Measurements from ENCODE around the gene PHF8.

Gene PHF8

GRCh38 chrX:54089191-54089590, 44.9 kb upstream of the PHF8 start:
- no peaks in the 10 kb centered on the region for H3K79me1 ChIP-seq (ENCODE audit: low read depth, low read length)
- no peak overlapping the region for H4K91ac ChIP-seq (ENCODE audit: low read depth, low read length, poor library complexity)
- no peaks in the 10 kb centered on the region for H3K4me1 ChIP-seq (ENCODE audit: control insufficient read depth in 2 of 2, insufficient read depth in 1 of 2, low read depth in 1 of 2, low read length in 2 of 2)
- H3K27me3 ChIP-seq (ENCODE audit: control insufficient read depth in 3 of 3, insufficient read depth in 3 of 3, low read depth in 1 of 3, low read length in 3 of 3) = no peaks in the 10 kb centered on the region
- peaks cover 3% of the 10 kb centered on the region in 2 donors for H3K36me3 ChIP-seq (replicated peaks in 1 of 2; ENCODE audit: control insufficient read depth in 2 of 2, insufficient read depth in 2 of 2, low read length in 2 of 2)
- H3K4ac ChIP-seq (ENCODE audit: low read length) = no peak overlapping the region
- H4K8ac ChIP-seq (ENCODE audit: low read depth, low read length) = no peak overlapping the region
- no peak overlapping the region for H2BK120ac ChIP-seq (ENCODE audit: low read depth, low read length)
- no peak overlapping the region for H3K4me2 ChIP-seq (ENCODE audit: insufficient read depth, low read length, poor library complexity, severe bottlenecking)
- H2BK12ac ChIP-seq (ENCODE audit: low read length) = no peak overlapping the region
- no CpG with 5 or more reads among the region's 2 CpGs for WGBS, 2 donors (ENCODE audit: extremely low coverage in 2 of 2, insufficient read length in 2 of 2, insufficient replicate concordance in 1 of 2)
- H2AK5ac ChIP-seq (ENCODE audit: low read depth, low read length) = no peak overlapping the region
- no peaks in the 10 kb centered on the region for H3K9me3 ChIP-seq (replicated peaks in 1 of 2; ENCODE audit: control insufficient read depth in 2 of 2, insufficient read depth in 1 of 2, low read depth in 1 of 2, low read length in 2 of 2)
- no peak overlapping the region for H3K9ac ChIP-seq (ENCODE audit: low read depth, low read length, poor library complexity)
- H3K27ac ChIP-seq (replicated peaks; ENCODE audit: low read length) = no peak overlapping the region
- H3K18ac ChIP-seq (ENCODE audit: low read length) = no peak overlapping the region
- no peak overlapping the region for H2BK5ac ChIP-seq (ENCODE audit: low read length)
- no peak overlapping the region for H2BK15ac ChIP-seq (ENCODE audit: low read length)
- no peak overlapping the region for H3K4me3 ChIP-seq (ENCODE audit: low read length in 2 of 2)
- no peak for DNase-seq (ENCODE audit: low spot score)
- H3K23ac ChIP-seq (ENCODE audit: low read depth, low read length, poor library complexity) = no peak overlapping the region
- no peak overlapping the region for H3K14ac ChIP-seq (ENCODE audit: low read length)
- H2AFZ ChIP-seq (ENCODE audit: low read length) = no peak overlapping the region

- DNase-seq (ENCODE audit: low spot score) = no peak
- H3K4ac ChIP-seq (ENCODE audit: low read length) = no peak overlapping the region
- H3K79me1 ChIP-seq (ENCODE audit: low read depth, low read length) = no peaks in the 10 kb centered on the region
- H2BK12ac ChIP-seq (ENCODE audit: low read length) = no peak overlapping the region
- H3K14ac ChIP-seq (ENCODE audit: low read length) = no peak overlapping the region
- no peak overlapping the region for H3K18ac ChIP-seq (ENCODE audit: low read length)
- no peak overlapping the region for H3K27ac ChIP-seq (replicated peaks; ENCODE audit: low read length)
- no peak overlapping the region for H2AFZ ChIP-seq (ENCODE audit: low read length)
- no peak overlapping the region for H3K9ac ChIP-seq (ENCODE audit: low read depth, low read length, poor library complexity)
- H2BK15ac ChIP-seq (ENCODE audit: low read length) = no peak overlapping the region
- WGBS, 2 donors (ENCODE audit: extremely low coverage in 2 of 2, insufficient read length in 2 of 2, insufficient replicate concordance in 1 of 2) = no CpG with 5 or more reads among the region's 4 CpGs
- no peak overlapping the region for H3K4me3 ChIP-seq (ENCODE audit: low read length in 2 of 2)
- H2BK5ac ChIP-seq (ENCODE audit: low read length) = no peak overlapping the region
- no peaks in the 10 kb centered on the region for H3K9me3 ChIP-seq (replicated peaks in 1 of 2; ENCODE audit: control insufficient read depth in 2 of 2, insufficient read depth in 1 of 2, low read depth in 1 of 2, low read length in 2 of 2)
- no peak overlapping the region for H4K91ac ChIP-seq (ENCODE audit: low read depth, low read length, poor library complexity)
- no peak overlapping the region for H2AK5ac ChIP-seq (ENCODE audit: low read depth, low read length)
- H3K4me1 ChIP-seq (ENCODE audit: control insufficient read depth in 2 of 2, insufficient read depth in 1 of 2, low read depth in 1 of 2, low read length in 2 of 2) = no peaks in the 10 kb centered on the region
- H3K4me2 ChIP-seq (ENCODE audit: insufficient read depth, low read length, poor library complexity, severe bottlenecking) = no peak overlapping the region
- no peaks in the 10 kb centered on the region for H3K27me3 ChIP-seq (ENCODE audit: control insufficient read depth in 3 of 3, insufficient read depth in 3 of 3, low read depth in 1 of 3, low read length in 3 of 3)
- H3K23ac ChIP-seq (ENCODE audit: low read depth, low read length, poor library complexity) = no peak overlapping the region
- H2BK120ac ChIP-seq (ENCODE audit: low read depth, low read length) = no peak overlapping the region
- peaks cover 3% of the 10 kb centered on the region in 2 donors for H3K36me3 ChIP-seq (replicated peaks in 1 of 2; ENCODE audit: control insufficient read depth in 2 of 2, insufficient read depth in 2 of 2, low read length in 2 of 2)
- H4K8ac ChIP-seq (ENCODE audit: low read depth, low read length) = no peak overlapping the region
These were observed 43.4 kb upstream of the PHF8 start for GRCh38 chrX:54087661-54088060.

DNA sequence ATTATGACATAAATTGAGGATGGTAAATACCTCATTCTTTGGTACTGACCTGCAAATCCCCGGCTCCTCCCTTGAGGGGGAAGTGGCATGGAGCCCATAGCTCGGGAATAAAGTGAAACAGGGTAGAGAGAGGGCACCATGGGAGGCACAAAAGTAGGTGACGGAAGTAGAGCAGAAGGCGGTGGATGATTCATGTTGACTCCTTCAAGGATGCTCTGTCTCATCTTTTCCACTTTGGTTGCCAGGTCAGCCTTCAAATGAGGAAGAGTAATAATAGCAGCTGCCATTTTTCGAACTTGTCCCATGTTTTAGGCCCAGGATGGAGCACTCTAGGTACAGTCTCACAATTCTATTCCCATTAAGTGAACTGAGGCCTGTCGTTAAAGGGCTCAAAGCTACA, 41.4 kb upstream of the PHF8 start:
- Histone ChIP-seq H2BK12ac (ENCODE audit: low read length) (no peak overlapping the region), H2BK15ac (ENCODE audit: low read length) (no peak overlapping the region), H2BK5ac (ENCODE audit: low read length) (no peak overlapping the region), H3K36me3 (replicated peaks in 1 of 2; ENCODE audit: control insufficient read depth in 2 of 2, insufficient read depth in 2 of 2, low read length in 2 of 2) (peaks cover 3% of the 10 kb centered on the region in 2 donors), H3K14ac (ENCODE audit: low read length) (no peak overlapping the region), H3K4ac (ENCODE audit: low read length) (no peak overlapping the region), H3K23ac (ENCODE audit: low read depth, low read length, poor library complexity) (no peak overlapping the region), H3K18ac (ENCODE audit: low read length) (no peak overlapping the region), H2AFZ (ENCODE audit: low read length) (no peak overlapping the region), H4K91ac (ENCODE audit: low read depth, low read length, poor library complexity) (no peak overlapping the region), H3K4me2 (ENCODE audit: insufficient read depth, low read length, poor library complexity, severe bottlenecking) (no peak overlapping the region), H3K4me1 (ENCODE audit: control insufficient read depth in 2 of 2, insufficient read depth in 1 of 2, low read depth in 1 of 2, low read length in 2 of 2) (no peaks in the 10 kb centered on the region), H4K8ac (ENCODE audit: low read depth, low read length) (no peak overlapping the region), H3K9ac (ENCODE audit: low read depth, low read length, poor library complexity) (no peak overlapping the region), H3K27me3 (ENCODE audit: control insufficient read depth in 3 of 3, insufficient read depth in 3 of 3, low read depth in 1 of 3, low read length in 3 of 3) (no peaks in the 10 kb centered on the region), H3K79me1 (ENCODE audit: low read depth, low read length) (no peaks in the 10 kb centered on the region), H2AK5ac (ENCODE audit: low read depth, low read length) (no peak overlapping the region), H3K4me3 (ENCODE audit: low read length in 2 of 2) (no peak overlapping the region), H3K9me3 (replicated peaks in 1 of 2; ENCODE audit: control insufficient read depth in 2 of 2, insufficient read depth in 1 of 2, low read depth in 1 of 2, low read length in 2 of 2) (no peaks in the 10 kb centered on the region), H2BK120ac (ENCODE audit: low read depth, low read length) (no peak overlapping the region), H3K27ac (replicated peaks; ENCODE audit: low read length) (no peak overlapping the region)
- no CpG with 5 or more reads among the region's 6 CpGs for WGBS, 2 donors (ENCODE audit: extremely low coverage in 2 of 2, insufficient read length in 2 of 2, insufficient replicate concordance in 1 of 2)
- DNase-seq (ENCODE audit: low spot score) = no peak

DNA sequence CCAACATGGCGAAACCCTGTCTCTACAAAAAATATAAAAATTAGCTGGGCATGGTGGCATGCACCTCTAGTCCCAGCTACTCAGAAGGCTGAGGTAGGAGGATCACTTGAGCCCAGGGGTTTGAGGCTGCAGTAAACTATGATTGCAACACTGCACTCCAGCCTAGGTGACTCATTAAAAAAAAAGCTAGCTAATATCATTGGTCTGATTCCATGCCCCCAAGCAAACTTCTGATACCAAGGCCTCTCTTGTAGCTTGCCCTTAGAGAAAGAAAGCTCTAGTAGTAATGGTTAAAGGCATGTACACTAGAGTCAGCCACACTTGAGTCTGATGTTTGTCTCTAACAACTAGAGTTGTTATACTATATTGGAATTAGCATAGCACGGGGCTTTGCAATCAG, 32.6 kb upstream of the PHF8 start:
- Histone ChIP-seq H3K27ac (replicated peaks; ENCODE audit: low read length) (no peak overlapping the region), H4K91ac (ENCODE audit: low read depth, low read length, poor library complexity) (no peak overlapping the region), H2BK5ac (ENCODE audit: low read length) (no peak overlapping the region), H4K8ac (ENCODE audit: low read depth, low read length) (no peak overlapping the region), H3K4me3 (ENCODE audit: low read length in 2 of 2) (no peak overlapping the region), H3K4me2 (ENCODE audit: insufficient read depth, low read length, poor library complexity, severe bottlenecking) (no peak overlapping the region), H2BK120ac (ENCODE audit: low read depth, low read length) (no peak overlapping the region), H3K36me3 (replicated peaks in 1 of 2; ENCODE audit: control insufficient read depth in 2 of 2, insufficient read depth in 2 of 2, low read length in 2 of 2) (no peaks in the 10 kb centered on the region), H3K14ac (ENCODE audit: low read length) (no peak overlapping the region), H3K4ac (ENCODE audit: low read length) (no peak overlapping the region), H3K18ac (ENCODE audit: low read length) (no peak overlapping the region), H3K9me3 (replicated peaks in 1 of 2; ENCODE audit: control insufficient read depth in 2 of 2, insufficient read depth in 1 of 2, low read depth in 1 of 2, low read length in 2 of 2) (no peaks in the 10 kb centered on the region), H2AK5ac (ENCODE audit: low read depth, low read length) (no peak overlapping the region), H3K27me3 (ENCODE audit: control insufficient read depth in 3 of 3, insufficient read depth in 3 of 3, low read depth in 1 of 3, low read length in 3 of 3) (no peaks in the 10 kb centered on the region), H3K4me1 (ENCODE audit: control insufficient read depth in 2 of 2, insufficient read depth in 1 of 2, low read depth in 1 of 2, low read length in 2 of 2) (no peaks in the 10 kb centered on the region), H2BK12ac (ENCODE audit: low read length) (no peak overlapping the region), H3K79me1 (ENCODE audit: low read depth, low read length) (no peaks in the 10 kb centered on the region), H3K23ac (ENCODE audit: low read depth, low read length, poor library complexity) (no peak overlapping the region), H3K9ac (ENCODE audit: low read depth, low read length, poor library complexity) (no peak overlapping the region), H2AFZ (ENCODE audit: low read length) (no peak overlapping the region), H2BK15ac (ENCODE audit: low read length) (no peak overlapping the region)
- DNase-seq (ENCODE audit: low spot score) = no peak
- WGBS, 2 donors (ENCODE audit: extremely low coverage in 2 of 2, insufficient read length in 2 of 2, insufficient replicate concordance in 1 of 2) = no CpG with 5 or more reads among the region's 2 CpGs

Measured in neuronal stem cell (in vitro differentiated cells).